ENCODE results near the gene CAMK4. TPM values are rescaled to one million over a fixed set of nuclear protein-coding genes. Genes with fewer than 3 reads are reported as not detected.

CAMK4 gene
- total and polyA plus RNA-seq, 4 donors = 0.08 to 0.90 (median 0.62) TPM; not detected in 1

GRCh38 chr5:111243318-111243717 lies 19.1 kb downstream of the CAMK4 start:
- Histone ChIP-seq H3K9me3 (ENCODE audit: control insufficient read depth, low read length) (no peaks in the 10 kb centered on the region), H3K27me3 (ENCODE audit: control insufficient read depth in 1 of 2, insufficient read depth in 2 of 2, low read length in 1 of 2) (no peaks in the 10 kb centered on the region), H3K4me1 (ENCODE audit: control insufficient read depth in 1 of 2, insufficient read depth in 2 of 2, low read length in 2 of 2) (no peaks in the 10 kb centered on the region), H3K4me3 (ENCODE audit: low read length in 2 of 2) (no peak overlapping the region), H3K36me3 (ENCODE audit: control insufficient read depth in 1 of 2, insufficient read depth in 2 of 2, low read length in 1 of 2) (no peaks in the 10 kb centered on the region), H3K27ac (ENCODE audit: low read depth in 1 of 2, low read length in 2 of 2) (no peak overlapping the region)
- WGBS, 2 donors = 96 to 97% methylated on average over 1 of the region's 1 CpG
- ATAC-seq (ENCODE audit: low FRiP score) (no peak), DNase-seq (no peak)
- intact Hi-C loops (cut with DNase I) = no loop called here

- ATAC-seq (ENCODE audit: low FRiP score) (no peak), DNase-seq (no peak)
- 70 to 74% methylated on average over 2 of the region's 2 CpGs for WGBS, 2 donors
- intact Hi-C loops (cut with DNase I) = no loop called here
- no peak overlapping the region for H3K4me3 ChIP-seq (ENCODE audit: low read length in 2 of 2)
- no peak overlapping the region for H3K27ac ChIP-seq (ENCODE audit: low read depth in 1 of 2, low read length in 2 of 2)
- no peaks in the 10 kb centered on the region for H3K9me3 ChIP-seq (ENCODE audit: control insufficient read depth, low read length)
- H3K36me3 ChIP-seq (ENCODE audit: control insufficient read depth in 1 of 2, insufficient read depth in 2 of 2, low read length in 1 of 2) = no peaks in the 10 kb centered on the region
- no peaks in the 10 kb centered on the region for H3K27me3 ChIP-seq (ENCODE audit: control insufficient read depth in 1 of 2, insufficient read depth in 2 of 2, low read length in 1 of 2)
- H3K4me1 ChIP-seq (ENCODE audit: control insufficient read depth in 1 of 2, insufficient read depth in 2 of 2, low read length in 2 of 2) = no peaks in the 10 kb centered on the region
Observed at GRCh38 chr5:111245654-111246053, 21.5 kb downstream of the CAMK4 start.

- no peak overlapping the region for H3K4me3 ChIP-seq (ENCODE audit: low read length in 2 of 2)
- no peak for ATAC-seq (ENCODE audit: low FRiP score)
- H3K27me3 ChIP-seq (ENCODE audit: control insufficient read depth in 1 of 2, insufficient read depth in 2 of 2, low read length in 1 of 2) = no peaks in the 10 kb centered on the region
- intact Hi-C loops (cut with DNase I) = no loop called here
- no peak for DNase-seq
- H3K27ac ChIP-seq (ENCODE audit: low read depth in 1 of 2, low read length in 2 of 2) = no peak overlapping the region
- H3K9me3 ChIP-seq (ENCODE audit: control insufficient read depth, low read length) = no peaks in the 10 kb centered on the region
- H3K36me3 ChIP-seq (ENCODE audit: control insufficient read depth in 1 of 2, insufficient read depth in 2 of 2, low read length in 1 of 2) = no peaks in the 10 kb centered on the region
- WGBS, 2 donors = 84 to 86% methylated on average over 1 of the region's 1 CpG
- no peaks in the 10 kb centered on the region for H3K4me1 ChIP-seq (ENCODE audit: control insufficient read depth in 1 of 2, insufficient read depth in 2 of 2, low read length in 2 of 2)
Observed at GRCh38 chr5:111246459-111246858, 22.3 kb downstream of the CAMK4 start.

GRCh38 chr5:111248571-111248970 lies 24.4 kb downstream of the CAMK4 start:
- WGBS, 2 donors = 92 to 94% methylated on average over 3 of the region's 3 CpGs
- no peaks in the 10 kb centered on the region for H3K36me3 ChIP-seq (ENCODE audit: control insufficient read depth in 1 of 2, insufficient read depth in 2 of 2, low read length in 1 of 2)
- H3K27ac ChIP-seq (ENCODE audit: low read depth in 1 of 2, low read length in 2 of 2) = no peak overlapping the region
- no peaks in the 10 kb centered on the region for H3K27me3 ChIP-seq (ENCODE audit: control insufficient read depth in 1 of 2, insufficient read depth in 2 of 2, low read length in 1 of 2)
- H3K4me1 ChIP-seq (ENCODE audit: control insufficient read depth in 1 of 2, insufficient read depth in 2 of 2, low read length in 2 of 2) = no peaks in the 10 kb centered on the region
- DNase-seq (no peak), ATAC-seq (ENCODE audit: low FRiP score) (no peak)
- intact Hi-C loops (cut with DNase I) = no loop called here
- no peak overlapping the region for H3K4me3 ChIP-seq (ENCODE audit: low read length in 2 of 2)
- no peaks in the 10 kb centered on the region for H3K9me3 ChIP-seq (ENCODE audit: control insufficient read depth, low read length)

- H3K27me3 ChIP-seq (ENCODE audit: control insufficient read depth in 1 of 2, insufficient read depth in 2 of 2, low read length in 1 of 2) = no peaks in the 10 kb centered on the region
- no peak overlapping the region for H3K4me3 ChIP-seq (ENCODE audit: low read length in 2 of 2)
- no peak for ATAC-seq (ENCODE audit: low FRiP score)
- H3K36me3 ChIP-seq (ENCODE audit: control insufficient read depth in 1 of 2, insufficient read depth in 2 of 2, low read length in 1 of 2) = no peaks in the 10 kb centered on the region
- no peak for DNase-seq
- H3K4me1 ChIP-seq (ENCODE audit: control insufficient read depth in 1 of 2, insufficient read depth in 2 of 2, low read length in 2 of 2) = no peaks in the 10 kb centered on the region
- H3K27ac ChIP-seq (ENCODE audit: low read depth in 1 of 2, low read length in 2 of 2) = no peak overlapping the region
- 6% methylated on average over 6 of the region's 6 CpGs for WGBS, 2 donors
- no peaks in the 10 kb centered on the region for H3K9me3 ChIP-seq (ENCODE audit: control insufficient read depth, low read length)
- intact Hi-C loops (cut with DNase I) = no loop called here
Observed at GRCh38 chr5:111251921-111252320, 27.7 kb downstream of the CAMK4 start.

GRCh38 chr5:111252799-111253545 lies 28.8 kb downstream of the CAMK4 start:
- Histone ChIP-seq H3K4me1 (ENCODE audit: control insufficient read depth in 1 of 2, insufficient read depth in 2 of 2, low read length in 2 of 2) (no peaks in the 10 kb centered on the region), H3K36me3 (ENCODE audit: control insufficient read depth in 1 of 2, insufficient read depth in 2 of 2, low read length in 1 of 2) (no peaks in the 10 kb centered on the region), H3K27ac (ENCODE audit: low read depth in 1 of 2, low read length in 2 of 2) (no peak overlapping the region), H3K9me3 (ENCODE audit: control insufficient read depth, low read length) (no peaks in the 10 kb centered on the region), H3K4me3 (ENCODE audit: low read length in 2 of 2) (no peak overlapping the region), H3K27me3 (ENCODE audit: control insufficient read depth in 1 of 2, insufficient read depth in 2 of 2, low read length in 1 of 2) (no peaks in the 10 kb centered on the region)
- ATAC-seq (ENCODE audit: low FRiP score) = no peak
- intact Hi-C loops (cut with DNase I) = no loop called here
- WGBS, 2 donors = 90 to 92% methylated on average over 5 of the region's 5 CpGs
- no peak for DNase-seq

GRCh38 chr5:111254613-111255012 lies 30.4 kb downstream of the CAMK4 start:
- H3K4me1 ChIP-seq (ENCODE audit: control insufficient read depth in 1 of 2, insufficient read depth in 2 of 2, low read length in 2 of 2) = no peaks in the 10 kb centered on the region
- no peak overlapping the region for H3K4me3 ChIP-seq (ENCODE audit: low read length in 2 of 2)
- ATAC-seq (ENCODE audit: low FRiP score) = no peak
- no peaks in the 10 kb centered on the region for H3K9me3 ChIP-seq (ENCODE audit: control insufficient read depth, low read length)
- no peak overlapping the region for H3K27ac ChIP-seq (ENCODE audit: low read depth in 1 of 2, low read length in 2 of 2)
- 91% methylated on average over 3 of the region's 3 CpGs for WGBS, 2 donors
- DNase-seq = no peak
- H3K36me3 ChIP-seq (ENCODE audit: control insufficient read depth in 1 of 2, insufficient read depth in 2 of 2, low read length in 1 of 2) = no peaks in the 10 kb centered on the region
- H3K27me3 ChIP-seq (ENCODE audit: control insufficient read depth in 1 of 2, insufficient read depth in 2 of 2, low read length in 1 of 2) = no peaks in the 10 kb centered on the region
- intact Hi-C loops (cut with DNase I) = no loop called here

- no peak for ATAC-seq (ENCODE audit: low FRiP score)
Observed at GRCh38 chr5:111255169-111255568, 31.0 kb downstream of the CAMK4 start.

GRCh38 chr5:111256128-111256527 lies 31.9 kb downstream of the CAMK4 start:
- intact Hi-C loops (cut with DNase I) = no loop called here
- H3K27ac ChIP-seq (ENCODE audit: low read depth in 1 of 2, low read length in 2 of 2) = no peak overlapping the region
- no peak for DNase-seq
- H3K9me3 ChIP-seq (ENCODE audit: control insufficient read depth, low read length) = no peaks in the 10 kb centered on the region
- 91 to 98% methylated on average over 1 of the region's 1 CpG for WGBS, 2 donors
- H3K4me1 ChIP-seq (ENCODE audit: control insufficient read depth in 1 of 2, insufficient read depth in 2 of 2, low read length in 2 of 2) = no peaks in the 10 kb centered on the region
- no peaks in the 10 kb centered on the region for H3K27me3 ChIP-seq (ENCODE audit: control insufficient read depth in 1 of 2, insufficient read depth in 2 of 2, low read length in 1 of 2)
- ATAC-seq (ENCODE audit: low FRiP score) = no peak
- H3K4me3 ChIP-seq (ENCODE audit: low read length in 2 of 2) = no peak overlapping the region
- H3K36me3 ChIP-seq (ENCODE audit: control insufficient read depth in 1 of 2, insufficient read depth in 2 of 2, low read length in 1 of 2) = no peaks in the 10 kb centered on the region

More at GRCh38 chr5:111255169-111255568, 31.0 kb downstream of the CAMK4 start:
- no peaks in the 10 kb centered on the region for H3K36me3 ChIP-seq (ENCODE audit: control insufficient read depth in 1 of 2, insufficient read depth in 2 of 2, low read length in 1 of 2)
- no peaks in the 10 kb centered on the region for H3K9me3 ChIP-seq (ENCODE audit: control insufficient read depth, low read length)
- no peaks in the 10 kb centered on the region for H3K27me3 ChIP-seq (ENCODE audit: control insufficient read depth in 1 of 2, insufficient read depth in 2 of 2, low read length in 1 of 2)
- intact Hi-C loops (cut with DNase I) = no loop called here
- DNase-seq = no peak
- 55 to 57% methylated on average over 1 of the region's 1 CpG for WGBS, 2 donors
- H3K4me3 ChIP-seq (ENCODE audit: low read length in 2 of 2) = no peak overlapping the region
- no peak overlapping the region for H3K27ac ChIP-seq (ENCODE audit: low read depth in 1 of 2, low read length in 2 of 2)
- H3K4me1 ChIP-seq (ENCODE audit: control insufficient read depth in 1 of 2, insufficient read depth in 2 of 2, low read length in 2 of 2) = no peaks in the 10 kb centered on the region

All from aorta (tissue), 5 donors.